Measurements from ENCODE around the gene RPP25.

The RPP25 gene

GRCh38 chr15:74913041-74913440 lies 43.5 kb downstream of the RPP25 start:
- Histone ChIP-seq H3K27ac (ENCODE audit: low read depth, low read length, poor library complexity, severe bottlenecking) (no peak overlapping the region), H4K20me1 (ENCODE audit: insufficient read depth, low read length) (no peaks in the 10 kb centered on the region), H3K9me3 (ENCODE audit: low read length) (no peaks in the 10 kb centered on the region), H3K9me2 (ENCODE audit: low read depth, low read length) (no peaks in the 10 kb centered on the region), H3F3A (ENCODE audit: insufficient read depth, low read length) (no peaks in the 10 kb centered on the region), H3K79me2 (ENCODE audit: insufficient read depth, low read length) (no peaks in the 10 kb centered on the region), H3K27me3 (ENCODE audit: insufficient read depth, low read length) (no peaks in the 10 kb centered on the region), H3K4me1 (ENCODE audit: insufficient read depth, low read length, severe bottlenecking) (no peaks in the 10 kb centered on the region), H2AFZ (ENCODE audit: low read length) (no peak overlapping the region), H3K9ac (ENCODE audit: low read length) (no peak overlapping the region), H3K4me2 (ENCODE audit: low read length) (no peak overlapping the region), H3K4me3 (ENCODE audit: low read depth, low read length, poor library complexity, severe bottlenecking) (no peak overlapping the region), H3K36me3 (ENCODE audit: insufficient read depth, low read length) (peaks cover 75% of the 10 kb centered on the region)
- no peak for TF ChIP-seq CTCF (IDR thresholded peaks at IDR 0.05; ENCODE audit: low read length)
- TF ChIP-seq EZH2 (IDR thresholded peaks at IDR 0.05; ENCODE audit: borderline replicate concordance, low read length), result no peak

- Histone ChIP-seq H3K36me3 (ENCODE audit: insufficient read depth, low read length) (peaks cover 49% of the 10 kb centered on the region), H3K9me3 (ENCODE audit: low read length) (no peaks in the 10 kb centered on the region), H3K27ac (ENCODE audit: low read depth, low read length, poor library complexity, severe bottlenecking) (no peak overlapping the region), H3K79me2 (ENCODE audit: insufficient read depth, low read length) (peaks cover 7% of the 10 kb centered on the region; the same call in 1 of the 2 replicates), H3F3A (ENCODE audit: insufficient read depth, low read length) (no peaks in the 10 kb centered on the region), H2AFZ (ENCODE audit: low read length) (no peak overlapping the region), H3K4me3 (ENCODE audit: low read depth, low read length, poor library complexity, severe bottlenecking) (no peak overlapping the region), H3K27me3 (ENCODE audit: insufficient read depth, low read length) (no peaks in the 10 kb centered on the region), H4K20me1 (ENCODE audit: insufficient read depth, low read length) (no peaks in the 10 kb centered on the region), H3K9me2 (ENCODE audit: low read depth, low read length) (no peaks in the 10 kb centered on the region), H3K9ac (ENCODE audit: low read length) (no peak overlapping the region), H3K4me1 (ENCODE audit: insufficient read depth, low read length, severe bottlenecking) (peaks cover 32% of the 10 kb centered on the region), H3K4me2 (ENCODE audit: low read length) (no peak overlapping the region)
- no peak for TF ChIP-seq EZH2 (IDR thresholded peaks at IDR 0.05; ENCODE audit: borderline replicate concordance, low read length)
- TF ChIP-seq CTCF (IDR thresholded peaks at IDR 0.05; ENCODE audit: low read length), result no peak
Observed at GRCh38 chr15:74908635-74909034, 47.9 kb downstream of the RPP25 start.

- Histone ChIP-seq H4K20me1 (ENCODE audit: insufficient read depth, low read length) (no peaks in the 10 kb centered on the region), H3K36me3 (ENCODE audit: insufficient read depth, low read length) (peaks cover 47% of the 10 kb centered on the region), H3K9me3 (ENCODE audit: low read length) (no peaks in the 10 kb centered on the region), H3K4me2 (ENCODE audit: low read length) (peak overlapping the region; percentile 98), H3K4me3 (ENCODE audit: low read depth, low read length, poor library complexity, severe bottlenecking) (peak overlapping the region; percentile 84), H3K9me2 (ENCODE audit: low read depth, low read length) (no peaks in the 10 kb centered on the region), H3K27ac (ENCODE audit: low read depth, low read length, poor library complexity, severe bottlenecking) (peak overlapping the region; percentile 73), H3F3A (ENCODE audit: insufficient read depth, low read length) (no peaks in the 10 kb centered on the region; the same call in 1 of the 2 replicates), H3K4me1 (ENCODE audit: insufficient read depth, low read length, severe bottlenecking) (peaks cover 35% of the 10 kb centered on the region), H3K9ac (ENCODE audit: low read length) (peak overlapping the region; percentile 92), H2AFZ (ENCODE audit: low read length) (peak overlapping the region; percentile 90), H3K79me2 (ENCODE audit: insufficient read depth, low read length) (peaks cover 7% of the 10 kb centered on the region; the same call in 1 of the 2 replicates), H3K27me3 (ENCODE audit: insufficient read depth, low read length) (no peaks in the 10 kb centered on the region)
- no peak for TF ChIP-seq CTCF (IDR thresholded peaks at IDR 0.05; ENCODE audit: low read length)
- no peak for TF ChIP-seq EZH2 (IDR thresholded peaks at IDR 0.05; ENCODE audit: borderline replicate concordance, low read length)
Observed at GRCh38 chr15:74907163-74907870, 49.3 kb downstream of the RPP25 start.

Measured in OCI-LY1 (cell line).